Upper lobe of left lung (tissue), 4 donors: ENCODE results near the gene ZBTB16.

Source experiments
- POLR2A ChIP-seq, 4 donors: fragments of 450-650 bp; IDR thresholded peaks; one replicate each; pipeline ENCODE4 v1.5.1; 2016 to 2017; ENCODE audit warnings: antibody characterized with exemption in 4 of 4, mild to moderate bottlenecking in 2 of 4
- TF ChIP-seq, protein P1 (sequence below), 6 experiments: fragments of 450-650 bp in 4 of 6; fragments of 200-600 bp in 2 of 6; sonication (generic) in 2 of 6; IDR thresholded peaks; one replicate each; pipeline ENCODE4 v1.5.1; 2016 to 2019; ENCODE audit warnings: antibody characterized with exemption in 6 of 6

- TF ChIP-seq, protein P1, sequence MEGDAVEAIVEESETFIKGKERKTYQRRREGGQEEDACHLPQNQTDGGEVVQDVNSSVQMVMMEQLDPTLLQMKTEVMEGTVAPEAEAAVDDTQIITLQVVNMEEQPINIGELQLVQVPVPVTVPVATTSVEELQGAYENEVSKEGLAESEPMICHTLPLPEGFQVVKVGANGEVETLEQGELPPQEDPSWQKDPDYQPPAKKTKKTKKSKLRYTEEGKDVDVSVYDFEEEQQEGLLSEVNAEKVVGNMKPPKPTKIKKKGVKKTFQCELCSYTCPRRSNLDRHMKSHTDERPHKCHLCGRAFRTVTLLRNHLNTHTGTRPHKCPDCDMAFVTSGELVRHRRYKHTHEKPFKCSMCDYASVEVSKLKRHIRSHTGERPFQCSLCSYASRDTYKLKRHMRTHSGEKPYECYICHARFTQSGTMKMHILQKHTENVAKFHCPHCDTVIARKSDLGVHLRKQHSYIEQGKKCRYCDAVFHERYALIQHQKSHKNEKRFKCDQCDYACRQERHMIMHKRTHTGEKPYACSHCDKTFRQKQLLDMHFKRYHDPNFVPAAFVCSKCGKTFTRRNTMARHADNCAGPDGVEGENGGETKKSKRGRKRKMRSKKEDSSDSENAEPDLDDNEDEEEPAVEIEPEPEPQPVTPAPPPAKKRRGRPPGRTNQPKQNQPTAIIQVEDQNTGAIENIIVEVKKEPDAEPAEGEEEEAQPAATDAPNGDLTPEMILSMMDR (IDR thresholded peaks at IDR 0.05) = no peak
- TF ChIP-seq POLR2A (IDR thresholded peaks at IDR 0.05) = no peak
Observed at GRCh38 chr11:114195151-114195550, 135.6 kb downstream of the ZBTB16 start.
